Measurements from ENCODE around the gene ZFP36. TPM values are rescaled to one million over a fixed set of nuclear protein-coding genes. Genes with fewer than 3 reads are reported as not detected.

The ZFP36 gene
- total RNA-seq, 2 experiments from 2014 or later = 1,278 to 1,362 TPM

DNA sequence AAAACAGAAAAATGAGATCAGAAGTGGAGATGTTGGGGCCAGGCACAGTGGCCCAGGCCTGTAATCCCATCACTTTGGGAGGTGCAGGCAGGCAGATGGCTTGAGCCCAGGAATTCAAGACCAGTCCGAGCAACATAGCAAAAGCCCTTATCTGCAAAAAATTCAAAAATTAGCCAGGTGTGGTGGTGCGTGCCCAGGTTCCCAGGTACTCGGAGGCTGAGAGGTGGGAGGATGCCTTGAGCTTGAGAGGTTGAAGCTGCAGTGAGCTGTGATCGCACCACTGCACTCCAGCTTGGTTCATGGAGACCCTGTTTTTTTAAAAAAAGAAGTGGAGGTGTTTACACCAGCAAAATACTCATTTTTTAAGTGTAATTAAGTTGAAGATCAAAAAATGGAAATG lies 6.6 kb upstream of the ZFP36 start:
- ATAC-seq (ENCODE audit: poor library complexity) (no peak), DNase-seq (no peak)
- CTCF ChIA-PET = interaction anchor here (1.0 to 4.2 kb wide), 2 partner anchors 12 to 58 kb away, joined by 3 to 102 read pairs; partner anchors contain the start of genes PLEKHG2 and SAMD4B
- peaks cover 24% of the 10 kb centered on the region for H3K36me3 ChIP-seq (ENCODE audit: insufficient read depth, low read length)
- no peaks in the 10 kb centered on the region for H3K9me3 ChIP-seq (ENCODE audit: control insufficient read depth in 1 of 2, insufficient read depth in 1 of 2, low read length in 2 of 2)
- Mint-ChIP-seq H3K36me3 (ENCODE audit: low read depth) (peaks cover 38% of the 10 kb centered on the region), H3K4me1 (ENCODE audit: low read depth) (peaks cover 54% of the 10 kb centered on the region), H3K4me3 (peak overlapping the region; percentile 74), H3K9me3 (no peaks in the 10 kb centered on the region), H3K27me3 (no peaks in the 10 kb centered on the region), H3K27ac (peak overlapping the region; percentile 98)
- H3K4me3 ChIP-seq (ENCODE audit: low read length) = no peak overlapping the region
- intact Hi-C loops (cut with DNase I, micrococcal nuclease) = no loop called here
- POLR2A ChIA-PET = interaction anchor here (0.7 to 5.5 kb wide), 4 partner anchors 8 to 36 kb away, joined by 3 to 126 read pairs (median 71); partner anchors contain the start of genes PLEKHG2, RPS16 and ZFP36
- H3K27me3 ChIP-seq (ENCODE audit: control insufficient read depth in 1 of 2, insufficient read depth in 2 of 2, low read length in 2 of 2) = no peaks in the 10 kb centered on the region
- peak overlapping the region in 1 of 2 donors; percentile 100 for H3K27ac ChIP-seq (ENCODE audit: low read depth in 1 of 2, low read length in 2 of 2)
- H3K4me1 ChIP-seq (ENCODE audit: insufficient read depth, low read length) = peaks cover 80% of the 10 kb centered on the region
- TF ChIP-seq, protein P1, sequence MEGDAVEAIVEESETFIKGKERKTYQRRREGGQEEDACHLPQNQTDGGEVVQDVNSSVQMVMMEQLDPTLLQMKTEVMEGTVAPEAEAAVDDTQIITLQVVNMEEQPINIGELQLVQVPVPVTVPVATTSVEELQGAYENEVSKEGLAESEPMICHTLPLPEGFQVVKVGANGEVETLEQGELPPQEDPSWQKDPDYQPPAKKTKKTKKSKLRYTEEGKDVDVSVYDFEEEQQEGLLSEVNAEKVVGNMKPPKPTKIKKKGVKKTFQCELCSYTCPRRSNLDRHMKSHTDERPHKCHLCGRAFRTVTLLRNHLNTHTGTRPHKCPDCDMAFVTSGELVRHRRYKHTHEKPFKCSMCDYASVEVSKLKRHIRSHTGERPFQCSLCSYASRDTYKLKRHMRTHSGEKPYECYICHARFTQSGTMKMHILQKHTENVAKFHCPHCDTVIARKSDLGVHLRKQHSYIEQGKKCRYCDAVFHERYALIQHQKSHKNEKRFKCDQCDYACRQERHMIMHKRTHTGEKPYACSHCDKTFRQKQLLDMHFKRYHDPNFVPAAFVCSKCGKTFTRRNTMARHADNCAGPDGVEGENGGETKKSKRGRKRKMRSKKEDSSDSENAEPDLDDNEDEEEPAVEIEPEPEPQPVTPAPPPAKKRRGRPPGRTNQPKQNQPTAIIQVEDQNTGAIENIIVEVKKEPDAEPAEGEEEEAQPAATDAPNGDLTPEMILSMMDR (IDR thresholded peaks at IDR 0.05) = no peak

DNA sequence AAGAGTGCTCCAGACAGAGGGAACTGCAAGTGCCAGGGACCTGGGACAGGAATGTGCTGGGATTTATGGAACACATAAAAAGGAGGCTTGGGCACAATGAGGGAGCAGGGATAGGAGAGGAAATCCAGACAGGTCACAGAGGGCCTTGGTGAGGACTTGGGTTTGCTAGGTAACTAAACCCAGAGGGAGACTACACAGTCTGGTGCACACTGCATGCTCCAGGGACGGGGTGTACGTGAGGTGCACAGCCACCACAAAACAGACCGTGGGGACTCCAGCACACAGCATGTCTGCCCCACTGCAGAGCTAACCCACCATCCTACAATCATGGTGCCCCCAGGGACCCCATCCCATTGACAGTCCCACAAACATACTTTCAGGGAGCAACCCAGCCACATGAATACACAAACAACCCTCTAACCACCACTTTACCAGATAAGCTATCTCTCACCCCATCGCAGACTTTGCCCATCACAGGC lies 5.5 kb upstream of the ZFP36 start:
- H3K36me3 Mint-ChIP-seq (ENCODE audit: low read depth) = peaks cover 30% of the 10 kb centered on the region
- DNase-seq (no peak), ATAC-seq (ENCODE audit: poor library complexity) (peak; percentile 9)
- no peaks in the 10 kb centered on the region for H3K9me3 ChIP-seq (ENCODE audit: control insufficient read depth in 1 of 2, insufficient read depth in 1 of 2, low read length in 2 of 2)
- no peaks in the 10 kb centered on the region for H3K27me3 ChIP-seq (ENCODE audit: control insufficient read depth in 1 of 2, insufficient read depth in 2 of 2, low read length in 2 of 2)
- intact Hi-C loops (cut with DNase I, micrococcal nuclease) = loop anchor here in 1 of 2 experiments (1.0 kb wide), 2 partner anchors 11 kb away; partner anchors contain the start of gene PLEKHG2
- peak overlapping the region; percentile 89 for H3K4me3 Mint-ChIP-seq
- TF ChIP-seq, protein P1 (IDR thresholded peaks at IDR 0.05) = no peak
- peaks cover 64% of the 10 kb centered on the region for H3K4me1 Mint-ChIP-seq (ENCODE audit: low read depth)
- H3K9me3 Mint-ChIP-seq = no peaks in the 10 kb centered on the region
- CTCF ChIA-PET = interaction anchor here (1.3 to 2.3 kb wide), 2 partner anchors 11 to 34 kb away, joined by 4 to 40 read pairs; partner anchors contain the start of genes PLEKHG2 and RPS16
- peaks cover 90% of the 10 kb centered on the region for H3K4me1 ChIP-seq (ENCODE audit: insufficient read depth, low read length)
- H3K4me3 ChIP-seq (ENCODE audit: low read length) = peak overlapping the region; percentile 73
- H3K27ac ChIP-seq (ENCODE audit: low read depth in 1 of 2, low read length in 2 of 2) = peak overlapping the region; percentile 100
- POLR2A ChIA-PET = interaction anchor here (0.5 to 9.4 kb wide), 8 partner anchors 7 to 559 kb away, joined by 3 to 144 read pairs (median 22); partner anchors contain the start of genes GMFG, MED29, PAF1 and PLEKHG2
- H3K27ac Mint-ChIP-seq = peak overlapping the region; percentile 98
- no peaks in the 10 kb centered on the region for H3K27me3 Mint-ChIP-seq
- peaks cover 16% of the 10 kb centered on the region for H3K36me3 ChIP-seq (ENCODE audit: insufficient read depth, low read length)

DNA sequence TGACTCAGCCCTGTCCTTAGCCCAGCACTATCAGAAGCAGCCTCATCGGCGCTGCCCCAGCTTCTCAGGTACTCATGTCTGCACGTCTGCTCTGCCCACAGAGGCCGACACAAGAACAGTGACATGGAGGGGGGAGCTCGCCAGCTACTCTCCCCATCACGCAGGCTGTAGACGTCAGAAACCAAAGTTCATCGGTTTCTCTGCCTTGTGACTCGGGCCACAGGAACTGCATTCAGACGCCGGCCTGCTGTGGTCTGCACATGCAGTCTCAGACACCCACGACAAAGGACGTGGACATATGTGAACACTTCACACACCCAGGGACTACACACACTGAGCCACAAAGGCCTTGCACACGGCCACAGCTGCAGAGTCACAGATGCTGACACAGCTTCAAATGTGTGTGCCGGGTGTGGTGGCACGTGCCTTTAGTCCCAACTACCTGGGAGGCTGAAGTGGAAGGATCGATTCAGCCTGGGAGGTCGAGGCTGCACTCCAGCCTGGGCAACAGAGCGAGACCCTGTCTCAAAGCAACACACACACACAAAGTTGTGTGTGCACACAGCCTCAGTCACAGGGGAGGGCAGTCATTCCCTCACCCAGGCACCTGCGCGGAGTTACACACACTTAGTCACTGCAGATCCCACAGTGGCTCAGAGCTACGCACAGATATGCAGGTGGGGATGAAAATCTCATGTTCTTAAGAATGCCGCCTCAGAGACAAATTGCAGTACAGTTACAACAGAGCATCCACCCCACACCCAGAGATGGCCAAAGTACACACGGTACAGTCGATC lies 4.9 kb upstream of the ZFP36 start:
- H3K4me1 Mint-ChIP-seq (ENCODE audit: low read depth) = peaks cover 68% of the 10 kb centered on the region
- DNase-seq = peak; percentile 71 to 98 (median 84)
- POLR2A ChIA-PET = interaction anchor here (0.5 to 9.4 kb wide), 10 partner anchors 6 to 560 kb away, joined by 3 to 144 read pairs (median 10); partner anchors contain the start of genes GMFG, MED29, PAF1 and PLEKHG2
- peak; percentile 58 for ATAC-seq (ENCODE audit: poor library complexity)
- peak overlapping the region; percentile 100 for H3K27ac ChIP-seq (ENCODE audit: low read depth in 1 of 2, low read length in 2 of 2)
- CTCF ChIA-PET = interaction anchor here (1.3 to 2.3 kb wide), 2 partner anchors 10 to 34 kb away, joined by 4 to 40 read pairs; partner anchors contain the start of genes PLEKHG2 and RPS16
- H3K27me3 ChIP-seq (ENCODE audit: control insufficient read depth in 1 of 2, insufficient read depth in 2 of 2, low read length in 2 of 2) = no peaks in the 10 kb centered on the region
- H3K36me3 Mint-ChIP-seq (ENCODE audit: low read depth) = peaks cover 36% of the 10 kb centered on the region
- TF ChIP-seq, protein P1 (IDR thresholded peaks at IDR 0.05) = no peak
- H3K27ac Mint-ChIP-seq = peak overlapping the region; percentile 98
- no peaks in the 10 kb centered on the region for H3K9me3 ChIP-seq (ENCODE audit: control insufficient read depth in 1 of 2, insufficient read depth in 1 of 2, low read length in 2 of 2)
- H3K4me3 ChIP-seq (ENCODE audit: low read length) = peak overlapping the region; percentile 73
- H3K27me3 Mint-ChIP-seq = no peaks in the 10 kb centered on the region
- H3K9me3 Mint-ChIP-seq = no peaks in the 10 kb centered on the region
- intact Hi-C loops (cut with DNase I, micrococcal nuclease) = loop anchor here in 1 of 2 experiments (1.0 kb wide), 2 partner anchors 11 kb away; partner anchors contain the start of gene PLEKHG2
- H3K4me3 Mint-ChIP-seq = peak overlapping the region; percentile 89
- peaks cover 93% of the 10 kb centered on the region for H3K4me1 ChIP-seq (ENCODE audit: insufficient read depth, low read length)
- peaks cover 13% of the 10 kb centered on the region for H3K36me3 ChIP-seq (ENCODE audit: insufficient read depth, low read length)
